ENCODE data around the gene USP43.

GRCh38 chr17:9728005-9728404 is 82.7 kb downstream of the USP43 start:
- TF ChIP-seq, protein P1, sequence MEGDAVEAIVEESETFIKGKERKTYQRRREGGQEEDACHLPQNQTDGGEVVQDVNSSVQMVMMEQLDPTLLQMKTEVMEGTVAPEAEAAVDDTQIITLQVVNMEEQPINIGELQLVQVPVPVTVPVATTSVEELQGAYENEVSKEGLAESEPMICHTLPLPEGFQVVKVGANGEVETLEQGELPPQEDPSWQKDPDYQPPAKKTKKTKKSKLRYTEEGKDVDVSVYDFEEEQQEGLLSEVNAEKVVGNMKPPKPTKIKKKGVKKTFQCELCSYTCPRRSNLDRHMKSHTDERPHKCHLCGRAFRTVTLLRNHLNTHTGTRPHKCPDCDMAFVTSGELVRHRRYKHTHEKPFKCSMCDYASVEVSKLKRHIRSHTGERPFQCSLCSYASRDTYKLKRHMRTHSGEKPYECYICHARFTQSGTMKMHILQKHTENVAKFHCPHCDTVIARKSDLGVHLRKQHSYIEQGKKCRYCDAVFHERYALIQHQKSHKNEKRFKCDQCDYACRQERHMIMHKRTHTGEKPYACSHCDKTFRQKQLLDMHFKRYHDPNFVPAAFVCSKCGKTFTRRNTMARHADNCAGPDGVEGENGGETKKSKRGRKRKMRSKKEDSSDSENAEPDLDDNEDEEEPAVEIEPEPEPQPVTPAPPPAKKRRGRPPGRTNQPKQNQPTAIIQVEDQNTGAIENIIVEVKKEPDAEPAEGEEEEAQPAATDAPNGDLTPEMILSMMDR (IDR thresholded peaks at IDR 0.05), result no peak
- TF ChIP-seq POLR2A (IDR thresholded peaks at IDR 0.05), result no peak
